Breast epithelium (tissue), 4 donors: ENCODE results near the gene DNAH10. TPM values are rescaled to one million over a fixed set of nuclear protein-coding genes. Genes with fewer than 3 reads are reported as not detected.
"Not testable (repeated sequence)": the region's sequence is repeated elsewhere in the genome, so short reads cannot be mapped to it uniquely, and the experiment has no call there.

Experiments
- DNase-seq, 2 donors: peaks; one replicate each; pipeline ENCODE4 v3.0.0-alpha.2; 2019; ENCODE audit warnings: low spot score in 2 of 2
- H3K27ac ChIP-seq, 2 donors: fragments of 200-600 bp; sonication (generic) in 1 of 2; one replicate each; pipeline ENCODE4 v1.5.1; 2016 to 2019; ENCODE audit warnings: mild to moderate bottlenecking in 1 of 2
- H3K27me3 ChIP-seq, 2 donors: fragments of 200-600 bp; sonication (generic) in 1 of 2; one replicate each; pipeline versions ENCODE4 v1.5.1 to v1.6.0; 2017 to 2019; ENCODE audit warnings: control low read depth in 1 of 2, mild to moderate bottlenecking in 1 of 2
- H3K36me3 ChIP-seq: fragments of 200-600 bp; one replicate; pipeline ENCODE4 v1.5.1; 2019
- H3K4me1 ChIP-seq, 2 donors: fragments of 200-600 bp; sonication (generic); one replicate each; pipeline ENCODE4 v1.5.1; 2016 to 2019; ENCODE audit warnings: control low read depth in 1 of 2
- H3K4me3 ChIP-seq, 3 donors: fragments of 200-600 bp; sonication (generic); 1 replicate in 2 of 3; 2 replicates in 1 of 3; pipeline ENCODE4 v1.5.1; 2016 to 2019; ENCODE audit warnings: mild to moderate bottlenecking in 3 of 3, moderate library complexity in 2 of 3
- H3K9me3 ChIP-seq, 2 donors: fragments of 200-600 bp; sonication (generic) in 1 of 2; one replicate each; pipeline ENCODE4 v1.5.1; 2016 to 2019; ENCODE audit warnings: control low read depth in 1 of 2
- CTCF ChIP-seq, 3 donors: fragments of 450-650 bp; IDR thresholded peaks; one replicate each; pipeline ENCODE4 v1.5.1; 2016 to 2017; ENCODE audit warnings: antibody characterized with exemption in 3 of 3, mild to moderate bottlenecking in 3 of 3, moderate library complexity in 3 of 3
- POLR2A ChIP-seq: fragments of 450-650 bp; IDR thresholded peaks from one replicate; pipeline ENCODE4 v1.6.1; 2016; ENCODE audit warnings: antibody characterized with exemption, mild to moderate bottlenecking, moderate library complexity
- POLR2AphosphoS5 ChIP-seq, 3 donors: sonication (generic); formaldehyde crosslinking; IDR thresholded peaks; one replicate each; pipeline ENCODE4 v1.6.1; 2017; ENCODE audit warnings: antibody characterized with exemption in 3 of 3
- intact Hi-C: fragments of 100-400 bp; cut with DNase I; formaldehyde crosslinking; loops from one replicate; pipeline ENCODE4 v1.15.1; 2023; ENCODE audit warnings: low total_unique reads
- total RNA-seq, 3 donors: library from RNA; depleted of rRNA; stranded (reverse); fragments of >200 nt; gene quantifications; one replicate each; pipeline ENCODE4 v1.1.0, GENCODE V29; 2016

Gene DNAH10
- total RNA-seq, 3 donors from 2014 or later: under 0.01 to 0.44 (median 0.33) TPM

GRCh38 chr12:123787466-123787865, 25.4 kb downstream of the DNAH10 start:
- intact Hi-C loops: no loop called here
- H3K9me3 ChIP-seq: peaks cover 0 to 3% of the 10 kb centered on the region in 2 donors
- no peak overlapping the region for H3K27ac ChIP-seq
- no peak overlapping the region for H3K4me3 ChIP-seq
- H3K36me3 ChIP-seq: no peaks in the 10 kb centered on the region
- H3K27me3 ChIP-seq: no peaks in the 10 kb centered on the region
- H3K4me1 ChIP-seq: no peaks in the 10 kb centered on the region
- DNase-seq: no peak
- no peak for TF ChIP-seq POLR2AphosphoS5 (IDR thresholded peaks at IDR 0.05)
- no peak for TF ChIP-seq CTCF (IDR thresholded peaks at IDR 0.05)
- TF ChIP-seq POLR2A: no peak

GRCh38 chr12:123788541-123788940, 26.4 kb downstream of the DNAH10 start:
- Histone ChIP-seq H3K9me3 (peaks cover 0 to 5% of the 10 kb centered on the region in 2 donors), H3K4me3 (no peak overlapping the region), H3K36me3 (no peaks in the 10 kb centered on the region), H3K4me1 (no peaks in the 10 kb centered on the region), H3K27ac (no peak overlapping the region), H3K27me3 (no peaks in the 10 kb centered on the region)
- DNase-seq: no peak
- intact Hi-C loops: no loop called here
- TF ChIP-seq CTCF (IDR thresholded peaks at IDR 0.05) (no peak), POLR2A (no peak), POLR2AphosphoS5 (IDR thresholded peaks at IDR 0.05) (no peak)

GRCh38 chr12:123789422-123789821, 27.3 kb downstream of the DNAH10 start:
- H3K4me3 ChIP-seq, H3K27me3 ChIP-seq, intact Hi-C loops, DNase-seq, H3K9me3 ChIP-seq, H3K36me3 ChIP-seq, H3K4me1 ChIP-seq, H3K27ac ChIP-seq: not testable (repeated sequence)

GRCh38 chr12:123790905-123791467, 28.9 kb downstream of the DNAH10 start:
- Histone ChIP-seq H3K4me3 (no peak overlapping the region), H3K27me3 (no peaks in the 10 kb centered on the region), H3K4me1 (no peaks in the 10 kb centered on the region), H3K36me3 (no peaks in the 10 kb centered on the region), H3K9me3 (peaks cover 0 to 5% of the 10 kb centered on the region in 2 donors), H3K27ac (no peak overlapping the region)
- TF ChIP-seq POLR2AphosphoS5 (IDR thresholded peaks at IDR 0.05) (no peak), POLR2A (no peak), CTCF (IDR thresholded peaks at IDR 0.05) (no peak)
- no peak for DNase-seq
- intact Hi-C loops: no loop called here

GRCh38 chr12:123794027-123794426, 31.9 kb downstream of the DNAH10 start:
- no peak for TF ChIP-seq POLR2AphosphoS5 (IDR thresholded peaks at IDR 0.05)
- TF ChIP-seq POLR2A: no peak
- DNase-seq: no peak
- H3K4me3 ChIP-seq: no peak overlapping the region
- H3K9me3 ChIP-seq: peaks cover 0 to 5% of the 10 kb centered on the region in 2 donors
- no peaks in the 10 kb centered on the region for H3K36me3 ChIP-seq
- H3K4me1 ChIP-seq: no peaks in the 10 kb centered on the region
- intact Hi-C loops: no loop called here
- H3K27ac ChIP-seq: no peak overlapping the region
- H3K27me3 ChIP-seq: no peaks in the 10 kb centered on the region

GRCh38 chr12:123798518-123798917, 36.4 kb downstream of the DNAH10 start:
- no peak overlapping the region for H3K27ac ChIP-seq
- intact Hi-C loops: no loop called here
- no peaks in the 10 kb centered on the region for H3K27me3 ChIP-seq
- TF ChIP-seq CTCF (IDR thresholded peaks at IDR 0.05) (no peak), POLR2A (no peak), POLR2AphosphoS5 (IDR thresholded peaks at IDR 0.05) (no peak)
- H3K4me1 ChIP-seq: no peaks in the 10 kb centered on the region
- no peaks in the 10 kb centered on the region for H3K36me3 ChIP-seq
- no peak overlapping the region for H3K4me3 ChIP-seq
- H3K9me3 ChIP-seq: no peaks in the 10 kb centered on the region
- no peak for DNase-seq
